Measurements from ENCODE around the gene NRCAM. TPM values are rescaled to one million over a fixed set of nuclear protein-coding genes. Genes with fewer than 3 reads are reported as not detected.

Gene NRCAM
- total and polyA plus RNA-seq, 2 of the 13 experiments (the other 11 are each of a cell fraction or from before 2014, with no cell fraction given): 0.31 to 0.33 TPM

GRCh38 chr7:108137993-108138392 is 318.2 kb downstream of the NRCAM start:
- no TSS peak for BruUV-seq (replicated peaks)
- 23% methylated on average over 4 of the region's 4 CpGs for WGBS (ENCODE audit: low lambda C conversion rate)
- ATAC-seq: no peak
- intact Hi-C loops (cut with micrococcal nuclease; ENCODE audit: unreplicated experiment): no loop called here
- Histone ChIP-seq H3K27ac (ENCODE audit: extremely low read length, insufficient read depth, low read length) (no peak overlapping the region), H3K9ac (ENCODE audit: insufficient read depth, low read depth, low read length) (no peak overlapping the region), H4K20me1 (ENCODE audit: insufficient read depth, low read length) (no peaks in the 10 kb centered on the region), H3K4me3 (replicated peaks in 1 of 3; ENCODE audit: insufficient read depth in 1 of 3, low read depth in 2 of 3, low read length in 3 of 3) (no peak overlapping the region), H3K79me2 (ENCODE audit: insufficient read depth, low read length) (no peaks in the 10 kb centered on the region), H3K27me3 (ENCODE audit: control insufficient read depth in 1 of 2, insufficient read depth in 2 of 2, low read length in 2 of 2) (no peaks in the 10 kb centered on the region), H3K4me2 (ENCODE audit: low read depth, low read length) (no peak overlapping the region), H3K4me1 (ENCODE audit: insufficient read depth, low read length) (no peaks in the 10 kb centered on the region), H3K36me3 (replicated peaks in 1 of 2; ENCODE audit: control insufficient read depth in 1 of 2, insufficient read depth in 2 of 2, low read length in 2 of 2) (no peaks in the 10 kb centered on the region), H3K9me3 (ENCODE audit: low read length) (no peaks in the 10 kb centered on the region), H2AFZ (ENCODE audit: low read length) (no peak overlapping the region)
- FAIRE-seq: no peak
- TF ChIP-seq, protein P1, sequence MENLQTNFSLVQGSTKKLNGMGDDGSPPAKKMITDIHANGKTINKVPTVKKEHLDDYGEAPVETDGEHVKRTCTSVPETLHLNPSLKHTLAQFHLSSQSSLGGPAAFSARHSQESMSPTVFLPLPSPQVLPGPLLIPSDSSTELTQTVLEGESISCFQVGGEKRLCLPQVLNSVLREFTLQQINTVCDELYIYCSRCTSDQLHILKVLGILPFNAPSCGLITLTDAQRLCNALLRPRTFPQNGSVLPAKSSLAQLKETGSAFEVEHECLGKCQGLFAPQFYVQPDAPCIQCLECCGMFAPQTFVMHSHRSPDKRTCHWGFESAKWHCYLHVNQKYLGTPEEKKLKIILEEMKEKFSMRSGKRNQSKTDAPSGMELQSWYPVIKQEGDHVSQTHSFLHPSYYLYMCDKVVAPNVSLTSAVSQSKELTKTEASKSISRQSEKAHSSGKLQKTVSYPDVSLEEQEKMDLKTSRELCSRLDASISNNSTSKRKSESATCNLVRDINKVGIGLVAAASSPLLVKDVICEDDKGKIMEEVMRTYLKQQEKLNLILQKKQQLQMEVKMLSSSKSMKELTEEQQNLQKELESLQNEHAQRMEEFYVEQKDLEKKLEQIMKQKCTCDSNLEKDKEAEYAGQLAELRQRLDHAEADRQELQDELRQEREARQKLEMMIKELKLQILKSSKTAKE (CRISPR knock-in tag; IDR thresholded peaks at IDR 0.05; ENCODE audit: borderline replicate concordance): no peak
- TF ChIP-seq KIAA2018 (CRISPR knock-in tag; IDR thresholded peaks at IDR 0.05; ENCODE audit: borderline replicate concordance) (no peak), ARNT2 (CRISPR knock-in tag; IDR thresholded peaks at IDR 0.05; ENCODE audit: low read depth) (no peak), EP300 (IDR thresholded peaks at IDR 0.05; ENCODE audit: low read depth in 2 of 2, low read length in 2 of 2) (no peak), EP300 (CRISPR knock-in tag; IDR thresholded peaks at IDR 0.05; ENCODE audit: borderline replicate concordance) (no peak), NONO (IDR thresholded peaks at IDR 0.05) (no peak), NONO (CRISPR knock-in tag; conservative IDR thresholded peaks at IDR 0.05) (no peak), FOXO4 (CRISPR knock-in tag; conservative IDR thresholded peaks at IDR 0.05) (no peak), RXRA (CRISPR knock-in tag; IDR thresholded peaks at IDR 0.05) (no peak)
- CTCF ChIA-PET (ENCODE audit: low intra/inter-chr PET ratio, low total read pairs): no interaction called here
- in situ Hi-C loops (cut with HindIII; ENCODE audit: extremely low pct_ligation_motif_present, low pct_unique_long_range_greater_than_20kb): no loop called here
- POLR2A ChIA-PET: no interaction called here
- DNase-seq (ENCODE audit: low spot score): no peak

All from HepG2 (cell line).